Peyer's patch (tissue), 4 donors: Measurements from ENCODE around the gene DAND5.

ENCODE experiments used
- POLR2A ChIP-seq, 2 donors: fragments of 450-650 bp; IDR thresholded peaks; one replicate each; pipeline ENCODE4 v1.5.1; 2017; ENCODE audit warnings: antibody characterized with exemption in 2 of 2, mild to moderate bottlenecking in 2 of 2, moderate library complexity in 2 of 2
- TF ChIP-seq, protein P1 (sequence below), 6 experiments: fragments of 450-650 bp in 4 of 6; fragments of 200-600 bp in 2 of 6; sonication (generic) in 1 of 6; IDR thresholded peaks; one replicate each; pipeline ENCODE4 v1.5.1; 2017 to 2019; ENCODE audit warnings: antibody characterized with exemption in 6 of 6, mild to moderate bottlenecking in 3 of 6, moderate library complexity in 1 of 6

DNA sequence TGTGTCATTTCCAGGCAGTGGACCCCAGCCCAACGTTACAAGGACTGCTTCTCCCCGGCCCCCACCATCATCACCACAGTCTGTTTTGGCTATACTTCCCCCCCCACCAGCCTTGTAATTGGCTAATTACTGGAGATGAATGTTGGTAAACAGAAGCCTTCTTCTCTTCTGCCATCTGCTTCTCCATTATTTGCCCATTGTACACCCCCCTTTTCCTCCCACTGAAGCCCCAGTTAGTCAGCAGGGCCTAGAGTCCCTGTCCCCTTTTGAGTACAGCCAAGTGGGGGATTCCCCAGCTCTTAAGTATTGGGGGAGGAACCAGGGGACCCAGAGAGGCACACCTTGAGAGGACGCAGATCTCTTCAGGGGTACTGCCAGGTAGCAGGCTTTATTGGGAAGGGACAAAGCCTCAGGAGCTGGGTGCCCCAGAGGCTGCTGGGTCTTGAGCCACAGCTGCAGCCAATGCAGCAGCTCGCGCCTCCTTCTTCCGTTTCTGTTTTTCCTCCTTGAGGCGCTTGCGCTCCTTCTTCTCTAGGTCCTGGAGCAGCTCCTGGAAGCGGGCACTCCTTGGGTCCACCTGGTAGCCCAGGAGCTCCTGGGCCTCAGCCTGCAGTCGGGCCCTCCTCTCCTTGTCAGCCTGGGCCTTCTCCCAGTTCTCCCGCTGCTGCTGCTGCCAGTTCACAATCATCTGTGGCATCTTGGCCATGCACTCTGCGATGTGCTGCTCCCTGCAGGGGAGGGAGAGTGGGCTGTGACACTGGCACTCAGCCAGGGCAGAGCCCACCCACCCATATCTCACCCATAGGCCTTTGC is 15.4 kb upstream of the DAND5 start:
- no peak for TF ChIP-seq POLR2A (IDR thresholded peaks at IDR 0.05)
- TF ChIP-seq, protein P1, sequence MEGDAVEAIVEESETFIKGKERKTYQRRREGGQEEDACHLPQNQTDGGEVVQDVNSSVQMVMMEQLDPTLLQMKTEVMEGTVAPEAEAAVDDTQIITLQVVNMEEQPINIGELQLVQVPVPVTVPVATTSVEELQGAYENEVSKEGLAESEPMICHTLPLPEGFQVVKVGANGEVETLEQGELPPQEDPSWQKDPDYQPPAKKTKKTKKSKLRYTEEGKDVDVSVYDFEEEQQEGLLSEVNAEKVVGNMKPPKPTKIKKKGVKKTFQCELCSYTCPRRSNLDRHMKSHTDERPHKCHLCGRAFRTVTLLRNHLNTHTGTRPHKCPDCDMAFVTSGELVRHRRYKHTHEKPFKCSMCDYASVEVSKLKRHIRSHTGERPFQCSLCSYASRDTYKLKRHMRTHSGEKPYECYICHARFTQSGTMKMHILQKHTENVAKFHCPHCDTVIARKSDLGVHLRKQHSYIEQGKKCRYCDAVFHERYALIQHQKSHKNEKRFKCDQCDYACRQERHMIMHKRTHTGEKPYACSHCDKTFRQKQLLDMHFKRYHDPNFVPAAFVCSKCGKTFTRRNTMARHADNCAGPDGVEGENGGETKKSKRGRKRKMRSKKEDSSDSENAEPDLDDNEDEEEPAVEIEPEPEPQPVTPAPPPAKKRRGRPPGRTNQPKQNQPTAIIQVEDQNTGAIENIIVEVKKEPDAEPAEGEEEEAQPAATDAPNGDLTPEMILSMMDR (IDR thresholded peaks at IDR 0.05), result no peak
